ENCODE measurements around the gene EHD2.
A peak's percentile ranks its signal among the peaks of the same experiment; 100 is the strongest.
"Not testable (repeated sequence)": the region's sequence is repeated elsewhere in the genome, so short reads cannot be mapped to it uniquely, and the experiment has no call there.

The EHD2 gene

GRCh38 chr19:47718415-47719046 lies 5.3 kb downstream of the EHD2 start:
- not testable (repeated sequence) for FAIRE-seq

DNA sequence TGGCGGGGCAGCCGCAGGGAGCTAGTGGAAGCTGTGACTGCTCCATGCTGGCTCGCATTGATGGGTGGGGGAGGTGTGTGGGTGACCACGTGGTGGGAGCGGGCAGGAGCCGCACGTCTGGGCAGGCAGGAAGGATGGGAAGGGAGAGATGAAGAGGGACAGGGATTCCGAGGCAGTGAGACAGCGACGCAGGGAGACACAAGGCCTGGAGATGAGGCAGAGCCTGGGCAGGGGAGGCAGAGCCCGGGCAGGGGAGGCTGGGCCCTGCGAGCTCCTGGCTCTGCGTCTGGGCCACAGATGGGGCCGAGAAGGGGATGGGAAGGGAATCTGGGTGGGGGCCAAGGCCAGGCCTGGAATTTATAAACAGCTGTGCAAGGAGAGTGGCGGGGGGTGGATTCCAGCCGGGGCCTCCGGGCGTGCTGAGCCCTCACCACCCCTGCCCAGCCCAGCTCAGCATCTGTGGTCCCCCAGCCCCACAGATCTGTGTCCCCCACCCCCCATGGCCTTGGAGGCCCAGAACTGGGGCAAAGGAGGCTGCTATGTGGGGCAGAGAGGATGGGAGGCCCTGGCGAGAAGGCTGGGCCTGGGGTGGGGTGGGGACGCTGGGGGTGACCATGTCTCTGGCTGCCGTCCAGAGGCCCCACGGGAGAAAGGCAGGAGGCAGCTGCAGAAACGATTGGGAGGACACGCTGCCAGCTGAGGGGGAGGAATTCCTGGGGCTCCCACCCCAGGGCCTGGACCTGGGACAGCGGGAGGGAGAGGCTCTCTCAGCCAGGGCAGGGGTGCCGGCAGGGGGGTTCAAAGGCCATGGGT lies 6.0 kb downstream of the EHD2 start:
- no peak for FAIRE-seq

DNA sequence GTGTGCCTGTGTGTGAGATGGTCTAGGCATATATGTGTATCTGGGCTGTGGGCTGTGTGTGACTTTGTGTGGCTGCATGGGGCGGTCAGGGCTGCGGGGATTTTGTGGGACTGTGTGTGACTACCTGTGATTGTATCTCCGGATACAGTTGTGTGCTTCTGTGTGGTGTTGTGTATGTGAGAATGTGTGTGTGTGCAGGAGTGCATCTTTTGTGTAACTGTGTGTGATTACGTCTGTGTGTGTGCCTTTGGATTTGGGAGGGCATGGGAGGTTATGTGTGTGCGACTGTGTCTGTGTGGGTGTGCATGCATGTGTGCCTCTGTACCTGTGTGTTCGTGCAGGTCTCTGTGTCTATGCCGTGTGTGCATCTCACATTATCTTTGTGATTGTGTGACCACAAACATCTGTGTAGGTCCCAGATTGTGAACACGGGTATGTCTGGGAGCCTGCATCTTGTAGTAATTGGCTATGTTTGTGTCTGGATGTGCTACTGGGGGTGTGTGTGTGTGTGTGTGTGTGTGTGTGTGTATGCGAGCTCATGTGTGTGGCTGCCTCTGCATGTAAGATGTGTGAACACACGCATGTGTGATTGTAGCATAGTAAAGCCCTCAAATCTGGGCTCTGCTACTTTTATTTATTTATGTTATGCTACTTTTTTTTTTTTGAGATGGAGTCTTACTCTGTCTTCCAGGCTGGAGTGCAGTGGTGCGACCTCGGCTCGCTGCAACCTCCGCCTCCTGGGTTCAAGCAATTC lies 7.6 kb downstream of the EHD2 start:
- no peak for FAIRE-seq

- FAIRE-seq: no peak
Measured at GRCh38 chr19:47723581-47723940, 10.3 kb downstream of the EHD2 start.

DNA sequence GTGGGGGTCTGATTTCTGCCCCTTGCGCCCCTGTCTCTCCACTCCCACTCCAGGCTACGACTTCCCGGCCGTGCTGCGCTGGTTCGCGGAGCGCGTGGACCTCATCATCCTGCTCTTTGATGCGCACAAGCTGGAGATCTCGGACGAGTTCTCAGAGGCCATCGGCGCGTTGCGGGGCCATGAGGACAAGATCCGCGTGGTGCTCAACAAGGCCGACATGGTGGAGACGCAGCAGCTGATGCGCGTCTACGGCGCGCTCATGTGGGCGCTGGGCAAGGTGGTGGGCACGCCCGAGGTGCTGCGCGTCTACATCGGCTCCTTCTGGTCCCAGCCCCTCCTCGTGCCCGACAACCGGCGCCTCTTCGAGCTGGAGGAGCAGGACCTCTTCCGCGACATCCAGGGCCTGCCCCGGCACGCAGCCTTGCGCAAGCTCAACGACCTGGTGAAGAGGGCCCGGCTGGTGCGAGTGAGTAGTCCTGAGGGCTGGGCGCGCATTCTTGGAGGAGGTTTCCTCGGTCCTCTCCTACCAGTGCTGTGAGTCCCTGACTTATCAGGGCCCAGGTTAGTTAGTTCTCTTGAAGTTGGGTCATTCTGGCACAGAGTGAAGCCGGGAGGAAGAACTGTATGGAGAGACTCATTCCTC lies 12.7 kb downstream of the EHD2 start:
- FAIRE-seq: no peak

DNA sequence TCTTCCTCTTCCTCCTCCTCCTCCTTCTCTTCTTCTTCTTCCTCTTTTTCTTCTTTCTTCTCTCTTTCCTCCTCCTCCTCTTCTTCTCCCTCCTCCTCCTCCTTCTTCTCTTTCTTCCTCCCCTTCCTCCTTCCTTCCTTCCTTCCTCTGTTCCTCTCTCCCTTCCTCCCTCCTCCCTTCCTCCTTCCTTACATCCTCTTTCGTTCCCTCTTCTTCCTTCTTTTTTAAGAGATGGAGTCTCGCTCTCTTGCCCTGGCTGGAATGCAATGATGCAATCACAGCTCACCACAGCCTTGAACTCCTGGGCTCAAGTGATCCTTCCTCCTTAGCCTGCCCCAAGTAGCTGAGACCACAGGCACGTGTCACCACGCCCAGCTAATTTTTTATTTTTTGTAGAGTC lies 13.2 kb downstream of the EHD2 start:
- no peak for FAIRE-seq

DNA sequence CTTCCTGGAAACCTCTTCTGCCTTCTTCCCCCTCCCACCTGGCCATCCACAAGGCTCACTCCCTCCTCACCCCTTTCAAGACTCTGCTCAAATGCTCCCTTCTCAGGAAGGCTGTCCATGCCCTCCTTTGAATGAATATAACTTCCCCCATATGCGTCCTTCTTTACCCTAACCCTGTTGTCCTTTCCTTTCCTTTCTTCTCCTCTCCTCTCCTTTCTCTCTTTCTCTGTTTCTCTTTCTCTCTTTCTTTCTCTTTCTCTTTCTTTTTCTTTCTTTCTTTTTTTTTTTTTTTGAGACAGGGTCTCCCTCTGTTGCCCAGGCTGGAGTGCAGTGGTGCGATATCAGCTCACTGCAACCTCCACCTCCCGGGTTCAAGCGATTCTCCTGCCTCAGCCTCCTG lies 15.1 kb downstream of the EHD2 start:
- FAIRE-seq: not testable (repeated sequence)

DNA sequence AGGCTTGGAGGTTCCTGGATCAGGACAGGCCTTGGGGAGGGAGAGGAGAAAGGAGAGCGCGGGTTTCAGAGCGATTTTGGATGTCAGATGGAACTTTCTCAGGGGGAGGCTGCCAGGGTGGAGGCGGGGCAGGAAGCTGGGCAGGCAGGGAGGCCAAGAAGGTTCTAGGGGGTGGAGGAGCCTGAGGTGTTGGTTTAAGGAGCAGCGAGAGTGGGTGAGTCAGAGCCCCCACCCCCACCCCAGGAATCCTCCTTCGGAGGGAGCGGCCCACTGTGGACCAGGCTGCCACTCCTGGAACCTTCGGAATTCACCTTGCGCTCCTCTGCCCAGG lies 16.2 kb downstream of the EHD2 start:
- FAIRE-seq: no peak

DNA sequence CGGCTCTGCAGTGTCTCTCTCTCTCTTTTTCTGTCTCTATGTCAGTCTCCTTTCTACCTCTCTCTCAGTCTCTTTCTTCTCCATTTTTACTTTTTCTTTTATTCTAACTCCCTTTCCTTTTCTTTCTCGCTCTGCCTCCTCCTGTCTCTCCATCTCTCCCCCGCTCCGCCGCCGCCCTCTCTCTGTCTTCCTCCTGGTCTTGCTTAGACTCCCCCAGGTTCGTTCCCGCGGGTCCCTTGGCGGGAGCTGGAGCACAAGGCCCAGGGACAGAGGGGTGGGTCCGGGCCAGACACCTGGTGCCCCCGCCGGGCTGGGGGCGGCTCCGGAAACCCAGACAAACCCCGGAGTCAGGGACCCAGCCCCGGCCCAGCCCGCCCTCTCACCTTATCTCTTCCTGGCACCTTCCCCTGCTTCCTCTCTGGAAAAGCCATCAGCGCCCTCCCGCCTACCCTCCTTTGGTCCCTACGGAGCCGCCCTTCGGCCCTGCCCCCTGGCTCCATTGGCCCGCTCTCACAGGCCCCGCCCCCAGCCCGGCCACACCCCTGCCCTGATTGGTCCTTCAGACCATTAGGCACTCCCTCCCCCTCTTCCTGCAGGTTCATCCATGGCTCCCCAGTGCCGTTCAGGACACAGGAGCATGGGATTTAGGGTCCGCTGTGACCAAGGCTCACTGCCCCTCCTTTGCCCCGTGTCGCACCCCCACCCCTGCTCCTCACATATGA lies 16.7 kb downstream of the EHD2 start:
- no peak for FAIRE-seq

GRCh38 chr19:47730521-47730889 lies 17.3 kb downstream of the EHD2 start:
- FAIRE-seq: no peak

DNA sequence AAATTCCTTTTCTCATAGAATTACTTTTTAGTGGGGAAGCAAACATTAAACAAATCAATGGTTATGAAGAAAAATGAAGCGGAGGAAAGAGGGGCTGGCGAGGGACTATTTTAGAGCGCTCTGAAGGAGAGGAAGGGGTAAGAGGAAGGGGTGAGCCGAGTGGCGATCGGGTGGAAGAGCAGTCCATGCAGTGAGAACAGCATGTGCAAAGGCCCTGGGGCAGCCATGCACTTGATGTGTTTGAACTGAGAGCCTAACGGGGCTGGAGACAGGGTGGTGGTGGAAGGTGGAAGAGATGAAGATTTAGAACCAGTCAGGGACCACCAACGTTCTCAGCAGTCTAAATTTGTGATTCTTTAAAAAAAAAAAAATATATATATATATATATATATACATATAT lies 17.7 kb downstream of the EHD2 start:
- FAIRE-seq: no peak

- no peak for FAIRE-seq
Measured at GRCh38 chr19:47735131-47735530, 21.9 kb downstream of the EHD2 start.

GRCh38 chr19:47740866-47741519 lies 27.8 kb downstream of the EHD2 start:
- no peak for FAIRE-seq

- FAIRE-seq: no peak
Measured at GRCh38 chr19:47741544-47742140, 28.4 kb downstream of the EHD2 start.

DNA sequence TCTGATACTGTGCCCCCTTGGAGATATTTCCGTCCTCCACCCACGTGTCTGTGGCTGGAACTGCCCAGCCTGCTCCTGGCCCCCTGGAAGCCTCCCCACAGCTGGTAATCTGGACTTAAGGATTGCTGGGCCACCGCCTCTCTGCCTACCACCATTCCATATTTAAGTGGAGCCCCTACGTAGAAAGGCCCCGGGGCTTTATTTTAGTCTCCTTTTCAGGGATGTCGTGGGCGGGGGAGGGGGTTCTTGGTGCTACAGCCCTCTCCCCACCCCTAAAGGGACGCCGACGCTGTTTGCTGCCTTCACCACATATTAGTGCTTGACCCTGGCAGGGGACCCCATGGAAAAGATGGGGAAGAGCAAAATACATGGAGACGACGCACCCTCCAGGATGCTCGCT lies 29.4 kb downstream of the EHD2 start:
- FAIRE-seq: no peak

DNA sequence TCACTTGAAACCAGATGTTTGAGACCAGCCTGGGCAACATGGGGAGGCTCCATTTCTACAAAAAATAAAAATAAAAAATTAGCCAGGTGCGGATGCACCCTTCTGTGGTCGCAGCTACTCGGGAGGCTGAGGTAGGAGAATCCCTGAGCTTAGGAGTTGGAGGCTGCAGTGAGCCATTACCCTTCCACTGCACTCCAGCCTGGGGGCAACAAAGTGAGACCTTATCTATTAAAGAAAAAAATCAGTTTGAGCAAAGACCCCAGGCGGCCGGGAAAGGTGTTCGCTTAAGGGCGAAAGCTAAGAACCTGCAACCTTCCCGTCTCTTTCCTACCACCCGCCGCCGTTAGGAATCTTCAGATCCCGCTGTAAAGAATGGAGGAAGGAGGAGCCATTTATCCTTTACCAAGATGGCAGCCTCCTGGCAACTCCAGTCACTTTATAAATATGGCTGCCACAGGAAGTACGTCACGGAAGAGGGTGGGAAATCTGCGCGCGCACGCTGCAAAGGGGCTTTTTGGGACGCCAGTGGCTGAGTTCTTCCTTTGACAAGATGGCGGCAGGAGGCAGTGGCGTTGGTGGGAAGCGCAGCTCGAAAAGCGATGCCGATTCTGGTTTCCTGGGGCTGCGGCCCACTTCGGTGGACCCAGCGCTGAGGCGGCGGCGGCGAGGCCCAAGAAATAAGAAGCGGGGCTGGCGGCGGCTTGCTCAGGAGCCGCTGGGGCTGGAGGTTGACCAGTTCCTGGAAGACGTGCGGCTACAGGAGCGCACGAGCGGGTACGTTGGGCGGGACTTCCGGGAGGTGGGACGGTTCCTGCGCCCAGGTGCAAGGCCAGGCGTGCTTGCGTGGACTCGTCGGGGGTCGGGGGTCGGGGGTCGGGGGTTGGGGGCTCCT lies 32.0 kb downstream of the EHD2 start, which contains the start of gene NOP53:
Gene NOP53, plus strand, starts transcription at position 537 of the 892 bp plus-strand sequence. Its CDS starts 14 bp downstream, at position 551.
- FAIRE-seq: no peak

DNA sequence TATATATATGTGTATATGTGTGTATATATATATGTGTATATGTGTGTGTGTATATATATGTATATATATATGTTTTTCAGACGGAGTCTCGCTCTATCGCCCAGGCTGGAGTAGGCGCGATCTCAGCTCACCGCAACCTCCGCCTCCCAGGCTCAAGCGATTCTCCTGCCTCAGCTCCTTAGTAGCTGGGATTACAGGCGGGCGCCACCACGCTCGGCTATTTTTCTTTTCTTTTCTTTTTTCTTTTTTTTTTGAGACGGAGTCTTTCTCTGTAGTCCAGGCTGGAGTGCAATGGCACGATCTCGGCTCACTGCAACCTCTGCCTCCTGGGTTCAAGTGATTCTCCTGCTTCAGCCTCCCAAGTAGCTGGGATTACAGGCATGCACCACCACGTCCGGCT lies 32.9 kb downstream of the EHD2 start:
- peak; percentile 61 for FAIRE-seq

DNA sequence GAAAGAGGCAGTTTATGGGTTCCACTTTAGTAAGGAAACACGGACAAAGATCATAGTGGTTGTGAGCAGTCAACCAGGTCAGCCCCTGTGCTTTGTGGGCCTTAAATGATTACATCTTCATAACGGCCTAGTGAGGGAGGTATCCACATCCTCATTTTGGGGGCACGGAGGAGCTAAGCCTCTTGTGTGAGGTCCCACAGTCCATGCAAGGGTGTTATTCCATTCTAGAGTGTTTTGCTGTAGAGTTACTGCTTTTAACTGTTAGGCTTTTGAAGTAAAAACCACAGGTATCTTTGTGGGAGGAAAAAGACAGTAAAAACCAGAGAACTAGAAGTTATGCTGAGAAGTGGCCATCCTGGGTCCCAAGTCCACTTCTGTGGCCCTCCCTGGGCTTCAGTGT lies 36.1 kb downstream of the EHD2 start:
- no peak for FAIRE-seq

DNA sequence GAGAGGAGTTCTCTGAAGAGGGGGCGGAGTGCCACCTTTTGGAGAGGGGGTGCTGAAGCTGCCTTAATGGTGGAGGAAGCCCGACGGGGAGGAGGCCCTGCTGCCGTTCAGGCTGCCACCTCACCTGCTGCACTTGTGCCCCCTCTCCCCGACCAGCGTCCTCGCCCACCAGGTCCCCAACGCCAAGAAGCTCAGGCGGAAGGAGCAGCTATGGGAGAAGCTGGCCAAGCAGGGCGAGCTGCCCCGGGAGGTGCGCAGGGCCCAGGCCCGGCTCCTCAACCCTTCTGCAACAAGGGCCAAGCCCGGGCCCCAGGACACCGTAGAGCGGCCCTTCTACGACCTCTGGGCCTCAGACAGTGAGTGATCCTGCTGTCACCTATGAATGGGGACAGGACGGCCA lies 37.5 kb downstream of the EHD2 start:
- FAIRE-seq: no peak

DNA sequence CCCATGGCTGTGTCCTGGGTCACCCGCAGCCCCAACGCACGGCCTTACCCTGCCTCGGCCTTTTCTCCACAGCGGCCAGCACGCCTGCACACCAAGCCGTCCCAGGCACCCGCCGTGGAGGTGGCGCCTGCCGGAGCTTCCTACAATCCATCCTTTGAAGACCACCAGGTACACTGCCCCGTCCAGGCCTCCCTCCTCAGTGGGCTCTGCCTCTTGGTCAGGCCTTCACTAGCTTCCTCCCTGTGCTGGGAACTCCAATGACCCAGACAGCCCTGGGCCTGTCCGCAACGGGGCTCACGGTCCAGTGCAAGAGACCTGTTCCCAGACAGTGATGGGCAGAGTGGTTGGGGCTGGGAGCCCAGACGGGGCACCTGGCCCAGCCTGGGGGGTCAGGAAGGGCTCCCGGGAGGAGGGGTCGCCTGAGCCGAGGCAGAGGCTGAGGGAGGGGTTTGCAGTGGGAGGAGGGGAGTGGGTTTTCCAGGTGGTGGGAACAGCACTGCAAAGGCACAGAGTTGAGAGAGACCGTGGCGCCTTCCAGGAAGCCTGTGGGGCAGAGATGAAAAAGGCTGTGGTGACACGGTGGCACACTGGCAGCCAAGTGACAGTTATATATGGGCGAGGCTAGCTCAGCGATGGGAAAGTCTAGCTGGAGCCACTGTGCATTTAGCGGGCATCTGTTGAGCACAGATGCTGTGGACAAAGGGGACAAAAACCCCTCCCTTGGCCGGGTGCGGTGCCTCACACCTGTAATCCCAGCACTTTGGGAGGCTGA lies 39.4 kb downstream of the EHD2 start:
- FAIRE-seq: no peak
